GM19397 (cell line): Measurements from ENCODE around the gene CRKL.

Source experiments
- ATAC-seq: cut with Tn5 transposase; IDR thresholded peaks from one replicate; pipeline ENCODE4 v1.9.1; 2021; ENCODE audit warnings: mild to moderate bottlenecking, moderate library complexity; ENCODE audit not compliant: unreplicated experiment

CRKL gene

GRCh38 chr22:20994902-20995241, 77.7 kb downstream of the CRKL start:
- no peak for ATAC-seq

GRCh38 chr22:20995329-20996030, 78.3 kb downstream of the CRKL start:
- no peak for ATAC-seq

- ATAC-seq, result no peak
Observed at GRCh38 chr22:20996031-20996410, 78.8 kb downstream of the CRKL start.

- ATAC-seq, result no peak
Observed at GRCh38 chr22:20996598-20997535, 79.7 kb downstream of the CRKL start.

GRCh38 chr22:20997536-20998257, 80.5 kb downstream of the CRKL start:
- no peak for ATAC-seq

- no peak for ATAC-seq
Observed at GRCh38 chr22:20998411-20999336, 81.5 kb downstream of the CRKL start.

GRCh38 chr22:20999350-21000206, 82.4 kb downstream of the CRKL start:
- no peak for ATAC-seq

- no peak for ATAC-seq
Observed at GRCh38 chr22:21000207-21000986, 83.2 kb downstream of the CRKL start.

GRCh38 chr22:21000987-21001600, 83.9 kb downstream of the CRKL start:
- ATAC-seq, result no peak

GRCh38 chr22:21001601-21002325, 84.6 kb downstream of the CRKL start, which contains the start of gene THAP7:
Gene THAP7, minus strand, starts transcription at chr22:21002118. Its CDS starts 207 bp downstream, at chr22:21001911.
- peak; percentile 90 for ATAC-seq
